T follicular helper cell (primary cell): Measurements from ENCODE around the gene POLR2H.
A peak's percentile ranks its signal among the peaks of the same experiment; 100 is the strongest.

ENCODE experiments used
- DNase-seq: peaks from one replicate; pipeline ENCODE4 v3.0.0-alpha.2; 2020; ENCODE audit warnings: low read depth
- total RNA-seq, 2 experiments: gene quantifications; one replicate each; lab custom pipeline; 2026; lab: John Stamatoyannopoulos, UW

POLR2H gene
- 38.3 to 83.2 reads per million in 2 experiments for total RNA-seq

DNA sequence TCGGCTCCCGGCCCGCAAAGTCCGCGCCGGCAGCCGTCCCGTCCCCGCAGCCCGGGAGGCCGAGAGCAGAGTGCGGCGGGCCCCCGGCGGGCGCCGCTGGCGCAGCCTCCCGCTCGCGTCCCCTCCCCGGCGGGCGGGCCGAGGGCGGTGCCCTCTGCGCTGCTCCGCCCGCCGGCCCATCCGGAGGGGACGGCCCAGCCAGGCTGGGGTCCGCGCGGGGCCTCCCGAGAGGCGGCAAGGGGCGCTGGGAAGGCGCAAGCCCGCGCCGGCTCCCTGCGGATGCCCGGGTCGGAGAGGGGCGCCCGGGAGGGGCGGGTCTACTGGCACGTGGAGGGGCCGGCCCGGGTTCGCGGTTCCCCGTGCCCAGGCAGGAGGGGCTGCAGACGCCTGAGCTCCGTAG, at the start of gene POLR2H, which contains the start of gene CLCN2:
TSS of gene POLR2H (plus strand) at position 179 of the 400 bp plus-strand sequence. CDS start 1,783 bp downstream, outside the sequence.
TSS of gene CLCN2 (minus strand) at position 74 of the 400 bp plus-strand sequence. CDS start 126 bp downstream, outside the sequence.
- no peak for DNase-seq

GRCh38 chr3:184314363-184314699, 47.2 kb upstream of the POLR2H start, which contains the start of gene EIF4G1:
Gene EIF4G1 (plus strand): TSS chr3:184314606. CDS start chr3:184315797, 1,191 bp downstream.
- DNase-seq, result peak; percentile 89

- DNase-seq, result peak; percentile 63
Observed at GRCh38 chr3:184314700-184315542, 46.6 kb upstream of the POLR2H start.

GRCh38 chr3:184315543-184315867, 46.0 kb upstream of the POLR2H start:
- no peak for DNase-seq

DNA sequence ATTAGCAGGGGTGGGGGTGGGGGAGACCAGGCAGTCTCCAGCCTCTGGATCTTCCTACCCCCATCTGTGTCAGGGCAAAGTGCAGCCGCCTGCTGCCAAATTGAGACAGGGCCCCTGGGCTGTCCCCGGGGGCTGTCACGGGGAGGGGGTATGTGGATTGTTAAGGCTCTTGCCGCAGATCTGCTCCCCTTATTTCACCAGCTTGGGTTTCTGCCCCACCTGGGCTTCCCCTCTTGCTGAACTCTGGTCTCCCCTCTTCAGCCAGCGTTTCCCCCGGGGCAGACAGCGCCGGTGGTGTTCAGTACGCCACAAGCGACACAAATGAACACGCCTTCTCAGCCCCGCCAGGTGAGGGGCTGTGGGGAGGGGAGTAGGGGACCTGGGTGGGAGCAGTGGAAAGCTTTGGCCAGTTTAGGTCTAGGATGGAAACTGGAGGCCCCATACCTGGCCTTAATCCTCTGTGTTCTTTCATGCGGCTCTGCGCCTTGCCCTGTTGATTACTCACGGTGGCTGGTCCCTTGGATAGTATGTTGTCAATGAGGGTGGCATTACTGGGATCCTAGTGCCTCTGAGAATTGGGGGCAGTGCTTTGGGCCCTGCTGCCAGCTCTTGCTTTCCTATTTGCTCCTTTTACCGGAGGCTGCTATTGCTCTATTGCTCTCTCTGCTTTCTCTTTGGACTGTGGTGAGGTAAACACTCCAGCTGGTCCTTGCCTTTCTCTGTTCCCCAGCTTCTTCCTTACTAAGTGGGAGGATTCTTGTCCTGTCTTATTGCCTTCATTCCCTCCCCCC, 45.4 kb upstream of the POLR2H start:
- DNase-seq, result no peak

DNA sequence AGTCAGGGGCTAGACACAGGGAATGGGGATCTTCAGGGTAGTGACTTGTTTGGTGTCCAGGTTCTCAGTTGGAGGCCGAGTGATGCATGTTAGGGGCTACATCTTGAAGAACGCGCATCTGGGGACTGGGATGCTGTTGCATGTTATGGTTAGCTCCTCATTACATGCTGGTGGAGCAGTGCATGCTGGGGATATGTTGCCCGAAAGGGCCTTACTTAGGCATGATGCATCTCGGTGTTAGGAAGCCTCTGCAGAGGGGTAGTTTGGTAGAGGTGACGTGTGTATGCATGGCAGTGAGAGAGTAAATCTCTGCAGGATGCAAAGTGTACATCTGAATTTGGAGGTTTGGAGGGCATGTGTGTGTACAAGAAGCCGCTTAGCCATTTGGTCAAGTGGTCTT, 44.7 kb upstream of the POLR2H start:
- DNase-seq, result no peak

- no peak for DNase-seq
Observed at GRCh38 chr3:184317201-184317600, 44.3 kb upstream of the POLR2H start.

- no peak for DNase-seq
Observed at GRCh38 chr3:184320104-184320445, 41.4 kb upstream of the POLR2H start.

- DNase-seq, result no peak
Observed at GRCh38 chr3:184321666-184322065, 39.8 kb upstream of the POLR2H start.

DNA sequence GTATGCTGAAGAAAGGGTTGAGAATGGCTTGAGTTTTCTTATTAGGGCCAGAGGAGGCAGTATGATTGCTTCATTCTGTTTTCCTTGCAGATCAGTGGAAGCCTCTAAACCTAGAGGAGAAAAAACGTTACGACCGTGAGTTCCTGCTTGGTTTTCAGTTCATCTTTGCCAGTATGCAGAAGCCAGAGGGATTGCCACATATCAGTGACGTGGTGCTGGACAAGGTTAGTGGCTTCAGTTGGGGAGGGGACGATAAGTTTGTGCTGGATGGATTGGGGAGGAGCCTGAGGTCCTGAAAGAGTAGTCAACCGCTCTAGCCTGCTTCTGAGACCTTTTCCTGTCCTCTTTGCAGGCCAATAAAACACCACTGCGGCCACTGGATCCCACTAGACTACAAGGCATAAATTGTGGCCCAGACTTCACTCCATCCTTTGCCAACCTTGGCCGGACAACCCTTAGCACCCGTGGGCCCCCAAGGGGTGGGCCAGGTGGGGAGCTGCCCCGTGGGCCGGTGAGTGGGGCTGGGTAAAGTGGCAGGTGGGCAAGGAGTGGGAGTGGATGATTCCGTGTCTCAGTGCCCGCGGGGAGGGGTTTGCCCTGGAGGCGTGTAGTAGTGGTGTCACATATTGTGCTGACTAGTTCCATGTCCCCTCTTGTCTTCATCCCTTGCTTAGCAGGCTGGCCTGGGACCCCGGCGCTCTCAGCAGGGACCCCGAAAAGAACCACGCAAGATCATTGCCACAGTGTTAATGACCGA, 38.6 kb upstream of the POLR2H start:
- no peak for DNase-seq

GRCh38 chr3:184323696-184324095, 37.8 kb upstream of the POLR2H start:
- no peak for DNase-seq

GRCh38 chr3:184325269-184325668, 36.2 kb upstream of the POLR2H start:
- DNase-seq, result no peak

DNA sequence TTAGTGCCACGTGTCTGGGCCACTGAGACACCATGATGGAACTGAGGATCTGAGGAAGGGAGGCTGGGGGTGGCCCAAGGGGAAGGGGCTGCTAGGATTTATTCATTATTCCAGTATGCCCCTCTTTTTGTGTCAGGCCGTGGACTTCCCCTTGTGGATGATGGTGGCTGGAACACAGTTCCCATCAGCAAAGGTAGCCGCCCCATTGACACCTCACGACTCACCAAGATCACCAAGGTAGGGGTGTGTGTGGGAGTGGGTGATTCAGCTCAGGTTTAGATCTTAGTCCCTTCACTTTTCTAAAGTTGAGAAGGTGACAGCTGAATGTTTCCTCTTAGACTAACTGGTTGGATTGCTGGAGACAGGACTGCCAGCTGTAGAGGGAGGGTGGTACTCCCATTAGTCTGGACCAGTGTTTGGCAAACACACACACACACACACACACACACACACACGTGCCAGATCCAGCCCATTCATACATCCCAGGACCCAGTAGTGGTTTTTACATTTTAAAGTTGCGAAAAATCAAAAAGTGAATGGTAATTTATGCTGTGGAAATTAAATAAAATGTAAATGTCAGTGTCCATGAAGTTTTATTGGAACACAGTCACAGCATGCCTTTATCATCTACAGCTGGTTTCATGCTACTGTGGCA, 35.7 kb upstream of the POLR2H start:
- DNase-seq, result no peak

GRCh38 chr3:184327171-184327570, 34.3 kb upstream of the POLR2H start:
- no peak for DNase-seq

DNA sequence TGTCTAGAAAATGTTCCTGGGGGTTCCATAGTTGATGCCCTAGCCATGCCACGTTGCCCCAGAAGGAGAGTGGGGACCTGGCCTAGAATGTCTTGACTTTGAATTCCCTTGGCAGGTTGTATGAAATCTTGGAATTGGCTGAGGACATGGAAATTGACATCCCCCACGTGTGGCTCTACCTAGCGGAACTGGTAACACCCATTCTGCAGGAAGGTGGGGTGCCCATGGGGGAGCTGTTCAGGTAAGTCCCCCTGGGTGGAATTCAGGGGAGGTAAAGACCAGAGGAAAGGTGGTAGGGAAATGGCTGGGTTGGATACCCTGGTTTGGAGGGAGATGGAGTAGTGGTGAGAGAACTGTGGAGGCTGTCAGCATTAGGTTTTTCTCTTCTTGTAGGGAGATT, 33.0 kb upstream of the POLR2H start:
- no peak for DNase-seq

- DNase-seq, result no peak
Observed at GRCh38 chr3:184332370-184333090, 29.0 kb upstream of the POLR2H start.

GRCh38 chr3:184333190-184333589, 28.3 kb upstream of the POLR2H start:
- no peak for DNase-seq

DNA sequence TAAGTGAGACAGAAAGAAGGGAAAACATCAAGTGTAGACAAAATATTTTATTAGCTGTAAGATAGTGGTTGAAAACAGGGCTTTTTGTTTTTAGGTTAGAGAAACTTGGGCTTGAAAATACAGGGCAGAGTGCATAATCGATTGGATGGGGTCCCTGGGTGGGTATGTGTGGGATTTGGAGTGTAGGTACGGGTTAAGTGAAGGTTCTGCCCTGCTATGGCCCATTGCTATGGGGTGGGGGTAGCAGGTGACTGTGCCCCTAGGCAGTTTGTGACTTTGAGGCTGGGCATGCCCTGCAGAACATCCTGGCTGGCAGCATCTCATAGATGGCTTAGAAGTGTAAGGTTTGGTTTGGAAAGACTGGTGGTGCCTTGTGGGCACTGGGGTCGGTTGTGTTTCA, 27.8 kb upstream of the POLR2H start:
- no peak for DNase-seq

GRCh38 chr3:184334470-184335158, 26.9 kb upstream of the POLR2H start:
- DNase-seq, result peak; percentile 28

- DNase-seq, result no peak
Observed at GRCh38 chr3:184335291-184335660, 26.2 kb upstream of the POLR2H start.
